B cell (primary cell): ENCODE results near the gene PRDM2. TPM values are rescaled to one million over a fixed set of nuclear protein-coding genes. Genes with fewer than 3 reads are reported as not detected.

Source experiments
- ATAC-seq: fragments of 200-7000 bp; cut with Tn5 transposase; one replicate; pipeline ENCODE4 v1.10.0; 2021; ENCODE audit warnings: low read depth, mild to moderate bottlenecking, moderate number of reproducible peaks, moderate library complexity
- CTCF ChIA-PET: fragments of 350-600 bp; sonication (Branson Sonifier 250); formaldehyde crosslinking; loops from one replicate; lab custom pipeline; 2021; ENCODE audit warnings: antibody characterized with exemption, inconsistent platforms; lab: Charles Lee
- POLR2A ChIA-PET: fragments of 350-600 bp; sonication (Branson Sonifier 250); formaldehyde crosslinking; loops from one replicate; lab custom pipeline; 2021; ENCODE audit warnings: antibody characterized with exemption; lab: Charles Lee
- DNase-seq: peaks from one replicate; pipeline ENCODE4 v3.0.0; 2013
- H2AFZ ChIP-seq: 2 replicates; pipeline ENCODE4 v1.6.1; 2012; ENCODE audit warnings: mild to moderate bottlenecking, low read depth, low read length; ENCODE audit not compliant: insufficient read depth, poor library complexity, severe bottlenecking
- H3K27ac ChIP-seq, 2 donors: 1 replicate in 1 of 2; 2 replicates in 1 of 2; pipeline ENCODE4 v1.5.1; 2012 to 2013; ENCODE audit warnings: low read length in 2 of 2, mild to moderate bottlenecking in 2 of 2, moderate library complexity in 1 of 2
- H3K27me3 ChIP-seq, 4 experiments: fragments of 200-600 bp in 1 of 4; sonication (generic) in 1 of 4; replicated peaks in 1 of 4; 1 replicate in 2 of 4; 2 replicates in 2 of 4; pipeline versions ENCODE4 v1.6.1 to v1.7.0; 2013 to 2016; ENCODE audit warnings: low read length in 3 of 4, mild to moderate bottlenecking in 2 of 4, mixed read lengths in 1 of 4, moderate library complexity in 1 of 4; ENCODE audit not compliant: insufficient read depth in 4 of 4, control insufficient read depth in 3 of 4; ENCODE audit errors: control extremely low read depth in 1 of 4
- H3K36me3 ChIP-seq, 2 experiments: replicated peaks in 1 of 2; 1 replicate in 1 of 2; 2 replicates in 1 of 2; pipeline versions ENCODE4 v1.6.1 to v1.7.1; 2013; ENCODE audit warnings: low read length in 1 of 2; ENCODE audit not compliant: insufficient read depth in 2 of 2, control insufficient read depth in 1 of 2; ENCODE audit errors: control extremely low read depth in 1 of 2, extremely low read depth in 1 of 2
- H3K4me1 ChIP-seq, 2 donors: fragments of 200-600 bp in 1 of 2; sonication (generic) in 1 of 2; 1 replicate in 1 of 2; 2 replicates in 1 of 2; pipeline versions ENCODE4 v1.5.1 to v1.6.1; 2013 to 2017; ENCODE audit warnings: low read length in 2 of 2; ENCODE audit not compliant: control insufficient read depth in 2 of 2, insufficient read depth in 2 of 2
- H3K4me2 ChIP-seq: replicated peaks from 2 replicates; pipeline ENCODE3; 2012; ENCODE audit warnings: mild to moderate bottlenecking, low read depth, low read length; ENCODE audit not compliant: poor library complexity, severe bottlenecking
- H3K4me3 ChIP-seq, 5 experiments: fragments of 200-600 bp in 1 of 5; sonication (generic) in 1 of 5; 1 replicate in 3 of 5; 2 replicates in 2 of 5; pipeline versions ENCODE4 v1.5.1 to v1.7.0; 2011 to 2016; ENCODE audit warnings: low read length in 4 of 5, mild to moderate bottlenecking in 4 of 5, low read depth in 2 of 5, control low read depth in 1 of 5, moderate library complexity in 1 of 5; ENCODE audit not compliant: insufficient read depth in 1 of 5; ENCODE audit errors: control extremely low read depth in 1 of 5, extremely low read depth in 1 of 5
- H3K79me2 ChIP-seq: fragments of 200-600 bp; sonication (generic); one replicate; pipeline ENCODE4 v1.6.0; 2016; ENCODE audit warnings: low read length; ENCODE audit not compliant: control insufficient read depth, insufficient read depth
- H3K9ac ChIP-seq: fragments of 200-600 bp; sonication (generic); 2 replicates; pipeline ENCODE4 v1.6.1; 2017; ENCODE audit warnings: mild to moderate bottlenecking, low read length, moderate library complexity
- H3K9me3 ChIP-seq, 3 donors: one replicate each; pipeline versions ENCODE4 v1.6.1 to v1.7.1; 2013; ENCODE audit warnings: low read length in 2 of 3; ENCODE audit not compliant: control insufficient read depth in 2 of 3, insufficient read depth in 1 of 3; ENCODE audit errors: control extremely low read depth in 1 of 3
- H4K20me1 ChIP-seq: 2 replicates; pipeline ENCODE4 v1.6.0; 2012; ENCODE audit warnings: mild to moderate bottlenecking, low read length; ENCODE audit not compliant: insufficient read depth, control insufficient read depth, poor library complexity, severe bottlenecking
- H3K27ac Mint-ChIP-seq: one replicate; pipeline ENCODE4 v1.8.0; 2021; ENCODE audit warnings: mixed read lengths
- H3K27me3 Mint-ChIP-seq: one replicate; pipeline ENCODE4 v1.8.0; 2021; ENCODE audit warnings: mixed read lengths
- H3K4me1 Mint-ChIP-seq: one replicate; pipeline ENCODE4 v1.8.0; 2021; ENCODE audit warnings: mixed read lengths
- H3K4me3 Mint-ChIP-seq: one replicate; pipeline ENCODE4 v1.8.0; 2021; ENCODE audit warnings: mixed read lengths
- H3K9me3 Mint-ChIP-seq: one replicate; pipeline ENCODE4 v1.8.0; 2022; ENCODE audit warnings: mixed read lengths; ENCODE audit not compliant: insufficient read depth
- CTCF ChIP-seq: fragments of 200-600 bp; IDR thresholded peaks from one replicate; pipeline ENCODE4 v1.8.0; 2022; ENCODE audit warnings: antibody characterized with exemption, mild to moderate bottlenecking
- EZH2 ChIP-seq: IDR thresholded peaks from 2 replicates; pipeline ENCODE4 v1.6.1; 2012; ENCODE audit warnings: borderline replicate concordance, low read depth, mild to moderate bottlenecking, moderate library complexity, low read length; ENCODE audit not compliant: insufficient read depth, poor library complexity, severe bottlenecking
- WGBS: methylation state at CpG from one replicate; pipeline ENCODE4 v1.1.5; 2013; ENCODE audit warnings: missing lambda C conversion rate; ENCODE audit not compliant: insufficient coverage; 5-methylcytosine and 5-hydroxymethylcytosine counted together
- intact Hi-C: fragments of 100-400 bp; cut with micrococcal nuclease; formaldehyde crosslinking; loops from one replicate; pipeline ENCODE4 v1.10.0; 2022
- polyA plus RNA-seq: library from polyadenylated mRNA; depleted of rRNA; stranded (reverse); fragments of >200 nt; gene quantifications from 2 replicates; pipeline ENCODE4 v1.2.3, GENCODE V29; 2012
- total RNA-seq, 2 donors: library from RNA; stranded (reverse); fragments of 120-200 nt in 1 of 2; gene quantifications; 1 replicate in 1 of 2; 2 replicates in 1 of 2; pipeline versions ENCODE4 v1.2.3 to v1.2.4, GENCODE V29; 2013 to 2022

PRDM2 gene
- total and polyA plus RNA-seq, 2 donors (not counting 1 experiment from before 2014, with no cell fraction given): 50.1 to 432 TPM

GRCh38 chr1:13794231-13795187, 94.5 kb downstream of the PRDM2 start:
- Histone ChIP-seq H2AFZ (no peak overlapping the region), H3K4me2 (no peak overlapping the region), H3K4me1 (no peaks in the 10 kb centered on the region), H3K4me3 (no peak overlapping the region), H4K20me1 (peaks cover 67% of the 10 kb centered on the region), H3K9ac (no peak overlapping the region), H3K27me3 (no peaks in the 10 kb centered on the region), H3K27ac (no peak overlapping the region), H3K9me3 (no peaks in the 10 kb centered on the region), H3K36me3 (peaks cover 2 to 57% of the 10 kb centered on the region in 2 experiments), H3K79me2 (peaks cover 57% of the 10 kb centered on the region)
- ChIA-PET CTCF (interaction anchor here (1.0 to 2.1 kb wide), 3 partner anchors 12 to 130 kb away, joined by 3 to 6 read pairs (median 4); no protein-coding TSS in a partner anchor), POLR2A (interaction anchor here (0.6 kb wide), 1 partner anchor 78 kb away, joined by 3 read pairs; no protein-coding TSS in a partner anchor)
- Mint-ChIP-seq H3K9me3 (no peaks in the 10 kb centered on the region), H3K27me3 (no peaks in the 10 kb centered on the region), H3K27ac (peak overlapping the region; percentile 37), H3K4me3 (no peak overlapping the region), H3K4me1 (peaks cover 47% of the 10 kb centered on the region)
- DNase-seq: no peak
- WGBS: 77% methylated on average over 7 of the region's 8 CpGs
- ATAC-seq: no peak
- intact Hi-C loops: no loop called here
- TF ChIP-seq CTCF: no peak
- no peak for TF ChIP-seq EZH2

DNA sequence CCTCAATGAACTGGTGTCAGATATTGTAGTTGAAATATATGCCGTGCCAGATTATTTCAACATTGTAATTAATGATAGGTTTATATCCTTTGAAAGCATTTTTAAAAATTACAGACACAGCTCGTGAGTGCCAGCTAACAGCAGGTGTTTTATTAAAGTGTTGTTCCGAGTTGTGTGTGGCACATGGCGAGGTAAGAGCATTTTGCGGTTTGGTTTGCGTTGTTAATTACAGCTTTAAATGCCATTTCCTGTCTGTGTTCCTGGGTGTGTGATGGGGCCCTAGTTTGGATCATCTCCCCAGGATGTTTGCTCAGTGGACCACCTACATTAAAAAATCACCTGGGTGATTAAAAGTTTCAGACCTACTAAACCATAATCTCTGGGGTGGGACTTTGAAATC, 97.4 kb downstream of the PRDM2 start:
- Histone ChIP-seq H2AFZ (no peak overlapping the region), H3K9me3 (no peaks in the 10 kb centered on the region), H3K4me2 (no peak overlapping the region), H3K27ac (no peak overlapping the region), H3K9ac (no peak overlapping the region), H3K79me2 (peaks cover 58% of the 10 kb centered on the region), H3K4me1 (no peaks in the 10 kb centered on the region), H3K36me3 (peaks cover 2 to 40% of the 10 kb centered on the region in 2 experiments), H3K27me3 (no peaks in the 10 kb centered on the region), H4K20me1 (peaks cover 73% of the 10 kb centered on the region), H3K4me3 (no peak overlapping the region)
- Mint-ChIP-seq H3K27me3 (no peaks in the 10 kb centered on the region), H3K4me3 (no peak overlapping the region), H3K9me3 (no peaks in the 10 kb centered on the region), H3K4me1 (peaks cover 62% of the 10 kb centered on the region), H3K27ac (no peak overlapping the region)
- ATAC-seq: no peak
- ChIA-PET POLR2A (no interaction called here), CTCF (interaction anchor here (0.5 to 0.7 kb wide), 3 partner anchors 8 to 41 kb away, joined by 3 read pairs; no protein-coding TSS in a partner anchor)
- 75% methylated on average over 3 of the region's 6 CpGs for WGBS
- intact Hi-C loops: no loop called here
- DNase-seq: no peak
- TF ChIP-seq CTCF (no peak), EZH2 (no peak)
